Panc1 (cell line): ENCODE measurements around the gene ZFP3. TPM values are rescaled to one million over a fixed set of nuclear protein-coding genes. Genes with fewer than 3 reads are reported as not detected.

Source experiments
- ATAC-seq: fragments of 200-7000 bp; cut with Tn5 transposase; 2 replicates; pipeline ENCODE4 v1.9.1; 2020; ENCODE audit warnings: mild to moderate bottlenecking, moderate library complexity
- BruUV-seq: library from RNA; stranded (reverse); fragments of 400-500 nt; replicated peaks from 2 replicates; lab custom pipeline; 2021; lab: Mats Ljungman, UMichigan
- CTCF ChIA-PET: fragments of 300-600 bp; sonication (Branson Sonifier 250); formaldehyde crosslinking; loops from one replicate; lab custom pipeline; 2022; ENCODE audit warnings: antibody characterized with exemption; lab: Charles Lee
- POLR2A ChIA-PET: fragments of 300-600 bp; sonication (Branson Sonifier 250); formaldehyde crosslinking; loops from one replicate; lab custom pipeline; 2022; ENCODE audit warnings: antibody characterized with exemption; lab: Charles Lee
- DNase-seq: peaks from one replicate; pipeline ENCODE4 v3.0.0-alpha.2; 2010; ENCODE audit warnings: low read depth, low spot score
- H3K27ac ChIP-seq: 2 replicates; pipeline ENCODE4 v1.5.1; 2011; ENCODE audit warnings: mild to moderate bottlenecking, low read length, inconsistent platforms
- H3K27me3 ChIP-seq: fragments of 200-500 bp; sonication (Bioruptor generic); 2 replicates; pipeline ENCODE4 v1.6.0; 2014; ENCODE audit warnings: low read length, inconsistent platforms; ENCODE audit not compliant: control insufficient read depth, insufficient read depth
- H3K36me3 ChIP-seq: fragments of 200-500 bp; sonication (Bioruptor generic); 2 replicates; pipeline ENCODE4 v1.5.1; 2014; ENCODE audit warnings: inconsistent platforms, mild to moderate bottlenecking, low read length, moderate library complexity; ENCODE audit not compliant: control insufficient read depth, insufficient read depth
- H3K4me1 ChIP-seq: 2 replicates; pipeline ENCODE4 v1.5.1; 2011; ENCODE audit warnings: inconsistent platforms, mild to moderate bottlenecking, low read length, moderate library complexity; ENCODE audit not compliant: control insufficient read depth, insufficient read depth
- H3K4me3 ChIP-seq, 2 experiments: 2 replicates each; pipeline ENCODE4 v1.5.1; 2011 to 2012; ENCODE audit warnings: low read depth in 2 of 2, low read length in 2 of 2, mild to moderate bottlenecking in 2 of 2, inconsistent platforms in 1 of 2, moderate library complexity in 1 of 2
- H3K9me3 ChIP-seq: fragments of 200-500 bp; sonication (Bioruptor generic); 2 replicates; pipeline ENCODE4 v1.5.1; 2014; ENCODE audit warnings: low read depth, mild to moderate bottlenecking, inconsistent platforms, low read length, moderate library complexity; ENCODE audit not compliant: control insufficient read depth, insufficient read depth
- POLR2AphosphoS5 ChIP-seq: IDR thresholded peaks from 2 replicates; pipeline ENCODE4 v1.6.1; 2012; ENCODE audit warnings: mild to moderate bottlenecking, low read depth, low read length, moderate library complexity
- REST ChIP-seq, 2 experiments: IDR thresholded peaks; 2 replicates each; pipeline ENCODE4 v1.6.1; 2011 to 2012; ENCODE audit warnings: low read depth in 2 of 2, control low read depth in 1 of 2, low read length in 1 of 2, mild to moderate bottlenecking in 1 of 2, moderate library complexity in 1 of 2; ENCODE audit not compliant: insufficient read depth in 1 of 2
- SIN3A ChIP-seq: IDR thresholded peaks from 2 replicates; pipeline ENCODE4 v1.6.1; 2012; ENCODE audit warnings: low read depth, mild to moderate bottlenecking, low read length, moderate library complexity, borderline replicate concordance; ENCODE audit not compliant: insufficient read depth
- TCF7L2 ChIP-seq: IDR thresholded peaks from 2 replicates; pipeline ENCODE4 v1.6.1; 2011; ENCODE audit warnings: mild to moderate bottlenecking, low read depth, low read length, inconsistent platforms
- in situ Hi-C: cut with HindIII; loops from 2 replicates; pipeline ENCODE4 v1.10.0; 2016; ENCODE audit warnings: low sequenced_read_pairs, low pct_unique_long_range_greater_than_20kb
- intact Hi-C: fragments of 100-400 bp; cut with micrococcal nuclease; formaldehyde crosslinking; loops from one replicate; pipeline ENCODE4 v1.10.0; 2022; ENCODE audit not compliant: unreplicated experiment
- total RNA-seq: library from RNA; stranded (reverse); gene quantifications from one replicate; pipeline ENCODE4 v1.2.1, GENCODE V29; 2021; ENCODE audit not compliant: unreplicated experiment
- TF ChIP-seq, protein P1 (sequence below): fragments of 450-650 bp; IDR thresholded peaks from 2 replicates; pipeline ENCODE4 v1.5.1; 2017; ENCODE audit warnings: mild to moderate bottlenecking

The ZFP3 gene
- total RNA-seq, 1 experiment from 2014 or later, result not detected

GRCh38 chr17:5050278-5050677, 28.0 kb upstream of the ZFP3 start:
- intact Hi-C loops, result no loop called here

GRCh38 chr17:5055543-5055942, 22.7 kb upstream of the ZFP3 start:
- in situ Hi-C loops (no loop called here), intact Hi-C loops (no loop called here)
- H3K27ac ChIP-seq, result no peak overlapping the region
- no peak overlapping the region for H3K4me3 ChIP-seq
- no peak for TF ChIP-seq TCF7L2
- no peak for TF ChIP-seq REST (IDR thresholded peaks at IDR 0.05; ENCODE audit: insufficient read depth in 1 of 2, low read depth in 2 of 2, low read length in 1 of 2)
- TF ChIP-seq, protein P1, sequence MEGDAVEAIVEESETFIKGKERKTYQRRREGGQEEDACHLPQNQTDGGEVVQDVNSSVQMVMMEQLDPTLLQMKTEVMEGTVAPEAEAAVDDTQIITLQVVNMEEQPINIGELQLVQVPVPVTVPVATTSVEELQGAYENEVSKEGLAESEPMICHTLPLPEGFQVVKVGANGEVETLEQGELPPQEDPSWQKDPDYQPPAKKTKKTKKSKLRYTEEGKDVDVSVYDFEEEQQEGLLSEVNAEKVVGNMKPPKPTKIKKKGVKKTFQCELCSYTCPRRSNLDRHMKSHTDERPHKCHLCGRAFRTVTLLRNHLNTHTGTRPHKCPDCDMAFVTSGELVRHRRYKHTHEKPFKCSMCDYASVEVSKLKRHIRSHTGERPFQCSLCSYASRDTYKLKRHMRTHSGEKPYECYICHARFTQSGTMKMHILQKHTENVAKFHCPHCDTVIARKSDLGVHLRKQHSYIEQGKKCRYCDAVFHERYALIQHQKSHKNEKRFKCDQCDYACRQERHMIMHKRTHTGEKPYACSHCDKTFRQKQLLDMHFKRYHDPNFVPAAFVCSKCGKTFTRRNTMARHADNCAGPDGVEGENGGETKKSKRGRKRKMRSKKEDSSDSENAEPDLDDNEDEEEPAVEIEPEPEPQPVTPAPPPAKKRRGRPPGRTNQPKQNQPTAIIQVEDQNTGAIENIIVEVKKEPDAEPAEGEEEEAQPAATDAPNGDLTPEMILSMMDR, result no peak
- TF ChIP-seq SIN3A, result no peak
- no peak for TF ChIP-seq POLR2AphosphoS5
- no peaks in the 10 kb centered on the region for H3K4me1 ChIP-seq
- H3K9me3 ChIP-seq, result no peaks in the 10 kb centered on the region
- no peaks in the 10 kb centered on the region for H3K36me3 ChIP-seq
- ChIA-PET CTCF (interaction anchor here (0.7 kb wide), 1 partner anchor 155 kb away, joined by 7 read pairs; no protein-coding TSS in a partner anchor), POLR2A (interaction anchor here (0.7 kb wide), 1 partner anchor 26 kb away, joined by 8 read pairs; no protein-coding TSS in a partner anchor)
- DNase-seq (no peak), ATAC-seq (no peak)
- no peaks in the 10 kb centered on the region for H3K27me3 ChIP-seq
- no TSS peak for BruUV-seq

More at GRCh38 chr17:5050278-5050677, 28.0 kb upstream of the ZFP3 start:
- ATAC-seq (no peak), DNase-seq (no peak)
- BruUV-seq, result no TSS peak
- CTCF ChIA-PET, result interaction anchor here (0.7 kb wide), 1 partner anchor 39 kb away, joined by 3 read pairs; no protein-coding TSS in a partner anchor
- no peaks in the 10 kb centered on the region for H3K27me3 ChIP-seq
- no peak overlapping the region for H3K27ac ChIP-seq
- no peak for TF ChIP-seq POLR2AphosphoS5
- no peak for TF ChIP-seq SIN3A
- no peak for TF ChIP-seq REST (IDR thresholded peaks at IDR 0.05; ENCODE audit: insufficient read depth in 1 of 2, low read depth in 2 of 2, low read length in 1 of 2)
- TF ChIP-seq, protein P1, result no peak
- TF ChIP-seq TCF7L2, result no peak
- no peak overlapping the region for H3K4me3 ChIP-seq
- H3K36me3 ChIP-seq, result no peaks in the 10 kb centered on the region
- in situ Hi-C loops, result no loop called here
- H3K9me3 ChIP-seq, result no peaks in the 10 kb centered on the region
- POLR2A ChIA-PET, result no interaction called here
- H3K4me1 ChIP-seq, result no peaks in the 10 kb centered on the region
